ENCODE results near the gene CCL26.

CCL26 gene, protein sequence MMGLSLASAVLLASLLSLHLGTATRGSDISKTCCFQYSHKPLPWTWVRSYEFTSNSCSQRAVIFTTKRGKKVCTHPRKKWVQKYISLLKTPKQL

DNA sequence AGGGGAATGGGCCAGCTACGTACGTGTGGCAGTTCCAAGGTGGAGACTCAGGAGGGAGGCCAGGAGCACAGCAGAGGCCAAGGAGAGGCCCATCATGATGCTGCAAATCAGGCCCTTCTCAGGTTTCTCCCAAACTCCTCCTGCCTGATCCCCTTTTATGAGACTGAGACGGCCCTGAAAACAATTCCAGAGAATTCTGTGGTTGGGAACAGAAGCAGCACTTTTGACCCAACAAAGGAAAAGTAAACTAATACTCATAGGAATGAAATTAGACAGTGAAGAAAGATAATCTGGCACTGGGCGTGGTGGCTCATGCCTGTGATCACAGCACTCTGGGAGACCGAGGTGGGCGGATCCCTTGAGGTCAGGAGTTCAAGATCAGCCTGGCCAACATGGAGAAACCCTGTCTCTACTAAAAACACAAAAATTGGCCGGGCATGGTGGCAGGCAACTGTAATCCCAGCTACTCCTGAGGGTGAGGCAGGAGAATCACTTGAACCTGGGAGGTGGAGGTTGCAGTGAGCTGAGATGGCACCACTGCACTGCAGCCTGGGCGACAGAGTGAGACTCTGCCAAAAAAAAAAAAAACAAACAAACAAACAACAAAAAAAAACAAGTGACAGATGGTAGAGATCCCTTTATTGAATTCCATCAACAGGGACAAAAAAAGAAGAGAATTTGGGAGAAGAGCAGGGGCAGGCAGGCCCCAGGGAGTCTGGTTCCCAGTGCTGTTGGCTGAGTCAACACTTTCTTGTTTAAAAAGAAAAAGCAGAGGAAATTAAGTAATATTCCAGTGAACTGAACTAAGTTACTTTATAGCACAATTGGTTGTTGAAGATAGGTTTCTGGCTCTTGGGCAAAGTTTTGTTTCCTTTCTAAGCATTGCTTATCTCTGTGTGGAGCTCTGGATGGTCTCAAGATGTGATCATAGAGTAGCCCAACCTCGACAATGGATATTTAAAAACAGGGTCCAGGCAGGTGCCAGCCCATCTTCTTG, at the start of gene CCL26:
CCL26 (minus strand) TSS at position 131 of the 997 bp plus-strand sequence; CDS start at position 96, 35 bp downstream.
- DNase-seq (ENCODE audit: low spot score), result peak; percentile 66

DNA sequence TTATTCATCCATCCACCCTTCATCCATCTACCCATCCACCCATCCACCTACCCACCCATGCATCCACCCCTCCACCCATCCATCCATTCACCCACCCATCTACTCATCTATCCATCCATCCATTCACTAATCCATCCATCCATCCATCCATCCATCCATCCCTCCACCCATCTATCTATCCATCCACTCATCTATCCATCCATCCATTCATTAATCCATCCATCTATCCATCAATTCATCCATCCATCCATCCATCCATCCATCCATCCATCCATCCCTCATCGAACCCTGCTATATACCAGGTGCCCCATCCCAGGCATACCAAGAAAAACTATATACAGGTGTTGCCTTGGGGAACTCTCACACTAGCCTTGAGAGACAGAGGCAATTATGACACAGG, 48.7 kb upstream of the CCL26 start:
- no peak for DNase-seq (ENCODE audit: low spot score)

DNA sequence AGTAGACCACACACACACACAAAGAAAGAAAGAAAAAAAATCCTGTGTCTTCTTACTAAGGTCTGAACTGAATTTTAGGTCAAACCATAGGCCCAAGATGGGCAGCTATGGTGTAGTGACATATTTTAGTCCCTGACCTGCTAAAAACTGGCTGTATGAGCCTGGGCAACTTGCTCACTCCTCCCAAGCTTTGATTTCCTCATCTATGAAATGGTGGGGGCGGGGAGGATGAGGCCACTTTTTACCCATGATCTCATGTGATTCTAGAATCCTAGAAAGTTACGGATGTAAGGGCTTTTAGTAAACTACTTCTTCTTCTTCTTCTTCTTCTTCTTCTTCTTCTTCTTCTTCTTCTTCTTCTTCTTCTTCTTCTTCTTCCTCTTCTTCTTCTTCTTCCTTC, 47.7 kb upstream of the CCL26 start:
- no peak for DNase-seq (ENCODE audit: low spot score)

DNA sequence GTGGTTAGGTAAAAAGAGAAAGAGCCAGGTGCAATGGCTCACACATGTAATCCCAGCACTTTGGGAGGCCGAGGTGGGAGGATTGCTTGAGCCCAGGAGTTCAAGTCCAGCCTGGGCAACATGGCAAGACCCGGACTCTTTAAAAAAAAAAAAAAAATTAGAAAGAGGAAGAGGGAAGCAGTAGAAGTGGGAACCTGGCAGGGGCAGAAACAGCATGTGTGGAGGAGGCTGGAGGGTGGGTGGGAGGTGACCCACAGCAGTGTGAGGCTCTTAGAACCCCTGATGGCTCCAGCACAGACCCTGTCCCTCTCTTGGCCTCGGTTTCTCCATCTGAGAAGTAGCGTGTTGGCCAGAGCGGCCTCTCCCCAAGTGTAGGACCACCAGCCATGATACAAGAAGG, 46.5 kb upstream of the CCL26 start:
- DNase-seq (ENCODE audit: low spot score), result no peak

DNA sequence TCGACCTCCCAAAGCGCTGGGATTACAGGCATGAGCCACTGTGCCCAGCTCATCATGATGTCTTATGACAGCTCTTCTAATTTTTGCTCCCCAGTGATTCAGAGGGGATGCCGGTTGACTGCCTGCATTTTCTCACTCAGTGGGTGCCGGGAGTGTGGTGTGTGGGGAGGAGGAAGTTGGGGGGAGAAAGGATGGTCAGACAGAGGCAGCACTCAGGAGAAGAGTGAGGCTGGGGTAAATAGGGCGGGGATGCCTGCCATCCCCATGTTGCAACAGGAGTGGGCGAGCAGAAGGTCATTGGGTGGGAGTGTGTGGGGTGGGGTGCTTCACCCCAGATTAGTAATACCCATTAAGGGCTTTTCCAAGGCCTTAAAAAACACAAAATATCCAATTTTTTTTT, 45.1 kb upstream of the CCL26 start:
- no peak for DNase-seq (ENCODE audit: low spot score)

DNA sequence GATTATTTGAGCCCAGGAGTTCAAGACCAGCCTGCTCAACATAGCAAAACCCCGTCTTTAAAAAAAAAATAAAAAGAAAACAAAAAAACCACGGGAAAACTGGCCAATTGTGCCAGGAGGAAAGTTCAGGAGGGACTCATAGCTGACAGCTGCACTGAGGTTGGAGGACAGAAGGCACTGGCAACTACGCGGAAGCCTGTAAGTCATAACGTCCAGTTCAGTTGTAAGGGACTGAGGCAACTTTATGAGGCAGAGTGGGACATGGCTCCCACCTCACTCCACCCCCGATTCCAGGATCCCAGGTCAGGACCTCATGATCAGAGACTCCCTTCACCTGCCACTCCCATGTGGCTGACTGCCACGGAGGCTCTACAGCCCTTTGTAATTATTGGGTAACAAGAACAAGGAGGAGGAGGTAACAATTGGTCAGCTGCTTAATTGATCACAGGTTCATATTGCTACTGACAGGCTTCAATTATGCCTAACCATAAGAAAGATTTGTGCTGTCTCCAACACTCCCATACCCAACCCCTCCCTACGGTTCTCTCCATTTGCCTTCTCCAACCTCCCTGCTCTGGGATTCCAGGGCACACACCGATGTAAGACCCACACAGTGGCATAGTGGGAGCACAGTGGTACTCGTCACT, 43.5 kb upstream of the CCL26 start:
- no peak for DNase-seq (ENCODE audit: low spot score)

DNA sequence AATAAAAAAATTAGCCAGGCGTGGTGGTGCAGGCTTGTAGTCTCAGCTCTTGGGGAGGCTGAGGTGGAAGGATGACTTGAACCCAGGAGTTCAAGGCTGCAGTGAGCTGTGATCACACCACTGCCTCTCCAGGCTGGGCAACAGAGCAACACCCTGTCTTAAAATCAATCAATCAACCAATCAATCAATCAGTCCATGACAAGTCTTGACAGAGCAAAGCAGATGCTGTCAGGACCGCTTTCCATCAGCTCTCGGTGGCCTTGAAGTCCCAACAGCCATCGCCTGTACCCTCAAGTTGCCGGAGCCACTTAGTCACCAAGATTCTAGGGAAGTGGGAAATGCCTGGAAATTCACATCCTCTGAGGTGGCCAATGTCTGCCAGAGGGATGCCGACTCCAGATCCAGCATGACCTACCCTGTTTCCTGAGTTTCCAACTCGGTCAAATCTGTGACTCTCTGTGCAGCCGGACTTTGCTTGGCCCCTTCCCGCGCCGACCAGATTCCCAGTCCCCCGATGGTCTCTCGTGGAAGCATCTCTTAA, 42.5 kb upstream of the CCL26 start:
- DNase-seq (ENCODE audit: low spot score), result peak; percentile 84

DNA sequence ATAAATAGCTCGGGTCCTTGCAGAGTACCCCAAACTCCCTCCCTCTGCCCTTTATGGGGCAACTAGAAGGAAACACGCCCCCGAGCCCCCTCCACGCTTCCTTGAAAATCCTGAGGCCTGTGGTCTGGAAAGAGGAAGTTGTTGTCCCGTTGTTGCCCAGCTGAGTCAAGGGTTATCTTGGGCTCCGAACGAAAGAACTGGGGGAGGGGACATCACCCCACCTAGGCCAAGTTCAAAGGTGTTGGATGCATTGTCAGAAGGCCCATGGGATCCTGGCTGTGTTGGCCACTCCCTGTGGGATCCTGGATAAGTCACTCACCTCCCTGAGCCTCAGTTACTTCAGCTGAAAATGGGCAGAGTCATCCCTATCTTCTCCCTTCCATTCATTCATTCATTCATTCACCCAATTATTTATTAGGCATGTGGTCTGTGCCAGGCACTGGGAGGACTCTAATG, 41.8 kb upstream of the CCL26 start, which contains the start of gene CCL24:
CCL24 (minus strand) TSS at position 26 of the 456 bp plus-strand sequence. CDS start 91 bp downstream, outside the sequence.
- DNase-seq (ENCODE audit: low spot score), result no peak

DNA sequence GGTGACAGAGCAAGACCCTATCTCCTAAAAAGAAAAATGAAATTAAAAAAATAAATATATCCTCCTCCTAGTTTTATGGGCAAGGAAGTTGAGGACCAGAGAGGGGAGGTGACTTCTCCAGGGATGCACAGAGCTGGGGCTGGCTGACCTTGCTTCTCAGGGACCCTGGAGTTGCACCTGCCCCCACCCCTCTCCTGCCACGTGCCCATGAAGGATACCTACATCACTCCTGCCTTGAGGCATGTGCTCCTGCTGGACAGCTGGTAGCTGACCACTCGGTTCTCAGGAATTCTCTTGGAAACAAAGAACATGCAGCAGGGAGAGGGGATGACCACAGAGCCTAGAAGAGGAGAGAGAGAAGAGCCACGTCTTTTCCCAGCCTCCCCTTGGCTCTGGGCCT, 41.1 kb upstream of the CCL26 start:
- DNase-seq (ENCODE audit: low spot score), result peak; percentile 56

DNA sequence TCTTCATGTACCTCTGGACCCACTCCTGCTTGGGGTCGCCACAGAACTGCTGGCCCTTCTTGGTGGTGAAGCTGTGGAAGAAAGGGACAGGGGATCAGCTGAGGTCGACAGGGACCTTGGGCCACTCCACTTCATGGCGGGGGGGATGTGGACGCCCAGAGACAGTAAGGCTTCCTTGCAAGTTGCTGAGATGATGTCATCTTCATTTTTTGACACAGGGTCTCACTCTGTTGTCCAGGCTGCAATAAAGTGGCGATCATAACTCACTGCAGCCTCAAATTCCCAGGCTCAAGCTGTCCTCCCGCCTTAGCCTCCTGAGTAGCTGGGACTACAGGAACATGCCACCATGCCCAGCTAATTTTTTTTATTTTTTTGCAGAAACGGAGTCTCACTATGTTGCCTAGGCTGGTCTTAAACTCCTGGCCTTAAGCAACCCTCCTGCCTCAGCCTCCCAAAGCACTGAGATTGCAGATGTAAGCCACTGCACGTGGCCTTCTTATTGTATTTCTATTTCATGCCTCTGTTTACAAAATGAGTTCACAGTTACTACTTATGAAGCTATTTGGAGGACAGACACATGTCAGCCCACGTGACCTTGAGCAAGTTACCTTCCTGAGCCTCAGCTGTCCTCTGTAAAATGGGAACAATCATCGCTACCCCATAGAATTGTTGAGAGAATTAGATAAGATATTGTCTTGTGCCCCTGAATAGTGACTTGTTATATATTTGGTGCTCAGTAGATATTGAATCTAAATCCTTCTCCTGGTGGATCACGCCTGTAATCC, 40.1 kb upstream of the CCL26 start:
- no peak for DNase-seq (ENCODE audit: low spot score)

DNA sequence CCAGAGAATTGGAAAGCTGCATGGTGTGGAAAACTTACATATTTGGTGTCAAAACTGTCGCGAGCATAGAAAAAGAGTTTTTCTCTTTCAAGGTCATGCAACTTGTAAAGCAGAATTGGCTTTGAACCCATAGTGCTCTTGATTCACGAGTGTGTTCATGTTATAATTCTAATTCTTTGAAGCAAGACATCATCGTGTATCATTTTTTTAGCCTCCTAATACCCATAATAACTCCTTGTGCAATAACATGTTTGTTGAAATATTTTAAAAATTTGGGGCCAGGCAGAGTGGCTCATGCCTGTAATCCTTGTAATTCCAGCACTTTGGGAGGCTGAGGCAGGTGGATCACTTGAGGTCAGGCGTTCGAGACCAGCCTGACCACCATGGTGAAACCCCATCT, 37.4 kb upstream of the CCL26 start:
- DNase-seq (ENCODE audit: low spot score), result no peak

DNA sequence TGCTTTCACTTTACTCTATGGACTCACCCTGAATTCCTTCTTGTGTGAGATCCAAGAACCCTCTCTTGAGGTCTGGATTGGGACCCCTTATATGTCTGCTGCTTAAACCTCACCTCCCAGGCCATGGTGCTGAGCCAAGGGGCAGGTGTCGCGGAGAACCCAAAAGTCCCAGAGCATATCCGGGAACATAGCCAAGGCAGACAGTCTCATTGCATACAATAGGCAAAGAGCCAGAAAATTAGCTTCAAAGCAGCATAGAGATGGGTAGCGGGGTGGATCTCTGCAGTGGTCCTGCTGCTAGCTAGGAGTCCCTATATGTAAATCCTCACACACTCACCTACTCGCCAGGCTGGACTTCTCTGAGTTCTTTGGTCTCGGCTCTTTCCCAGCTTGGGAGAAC, 36.1 kb upstream of the CCL26 start:
- no peak for DNase-seq (ENCODE audit: low spot score)

DNA sequence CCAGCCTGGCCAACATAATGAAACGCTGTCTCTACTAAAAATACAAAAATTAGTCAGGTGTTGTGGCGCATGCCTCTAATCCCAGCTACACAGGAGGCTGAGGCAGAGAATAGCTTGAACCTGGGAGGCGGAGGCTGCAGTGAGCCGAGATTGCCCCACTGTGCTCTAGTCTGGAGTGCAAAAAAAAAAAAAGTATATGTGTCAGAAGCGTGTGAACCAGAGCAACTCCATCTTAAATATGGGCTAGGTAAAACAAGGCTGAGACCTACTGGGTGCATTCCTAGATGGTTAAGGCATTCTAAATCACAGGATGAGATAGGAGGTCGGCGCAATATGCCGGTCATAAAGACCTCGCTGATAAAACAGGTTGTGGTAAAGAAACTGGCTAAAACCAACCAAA, 35.4 kb upstream of the CCL26 start:
- DNase-seq (ENCODE audit: low spot score), result no peak

DNA sequence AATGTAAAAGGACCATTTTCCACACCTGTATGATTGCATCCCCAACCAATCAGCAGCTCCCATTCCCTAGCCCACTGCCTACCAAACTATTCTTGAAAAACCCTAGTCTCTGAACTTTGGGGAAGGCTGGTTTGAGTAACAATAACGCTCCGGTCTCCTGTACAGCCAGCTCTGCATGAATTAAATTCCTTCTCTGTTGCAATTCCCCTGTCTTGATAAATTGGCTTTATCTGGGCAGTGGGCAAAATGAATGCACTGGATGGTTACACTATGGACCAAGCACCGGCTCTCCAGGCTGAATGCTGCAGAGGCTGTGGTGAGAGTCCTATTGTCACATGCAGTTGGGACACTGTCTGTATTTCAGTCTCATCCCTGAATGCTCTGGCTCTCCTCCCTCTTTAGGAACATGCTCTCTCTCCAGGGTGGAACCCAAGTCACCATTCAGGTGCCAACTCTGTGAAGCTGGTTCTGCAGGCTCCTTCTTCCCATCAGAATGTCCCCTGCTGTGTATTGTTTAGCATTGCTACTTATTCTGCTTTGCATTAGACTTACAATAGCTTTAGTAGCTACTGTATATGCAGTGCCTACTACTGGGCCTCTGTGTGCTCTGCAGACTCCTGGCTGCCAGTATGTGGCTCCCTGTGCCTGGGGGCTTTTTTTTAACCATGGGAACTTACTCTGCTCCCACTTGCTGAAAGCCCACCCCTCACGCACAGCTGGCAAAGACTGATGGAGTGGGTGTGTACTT, 34.7 kb upstream of the CCL26 start:
- DNase-seq (ENCODE audit: low spot score), result no peak

DNA sequence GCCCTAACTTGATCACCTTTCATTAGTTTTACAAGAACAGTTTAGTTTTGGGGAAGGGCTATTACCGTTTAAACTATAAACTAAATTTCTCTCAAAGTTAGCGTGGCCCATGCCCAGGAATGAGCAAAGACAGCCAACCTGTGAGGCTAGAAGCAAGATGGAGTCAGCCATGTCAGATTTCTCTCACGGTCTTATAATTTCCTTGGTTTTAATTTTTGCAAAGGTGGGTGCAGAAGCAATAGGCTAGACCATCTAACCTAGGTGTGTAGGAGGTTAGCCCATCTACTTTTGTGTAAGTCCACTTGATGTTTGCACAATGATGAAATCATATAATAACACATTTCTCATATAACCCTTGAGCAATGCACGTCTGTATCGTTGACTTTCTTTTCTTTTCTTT, 32.7 kb upstream of the CCL26 start:
- no peak for DNase-seq (ENCODE audit: low spot score)

DNA sequence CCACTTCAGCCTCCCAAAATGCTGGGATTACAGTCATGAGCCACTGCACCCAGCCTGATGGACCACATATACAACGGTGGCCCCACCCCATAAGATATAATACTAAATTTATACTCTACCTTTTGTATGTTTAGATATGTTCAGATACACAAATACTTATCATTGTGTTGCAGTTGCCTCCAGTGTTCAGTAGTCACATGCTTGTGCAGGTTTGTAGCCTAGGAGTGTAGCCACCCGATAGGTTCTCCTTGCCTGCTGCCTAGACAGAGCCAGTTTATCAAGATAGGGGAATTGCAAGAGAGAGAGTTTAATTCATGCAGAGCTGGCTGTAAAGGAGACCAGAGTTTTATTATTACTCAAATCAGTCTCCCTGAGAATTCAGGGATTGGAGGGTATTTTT, 32.0 kb upstream of the CCL26 start:
- no peak for DNase-seq (ENCODE audit: low spot score)

DNA sequence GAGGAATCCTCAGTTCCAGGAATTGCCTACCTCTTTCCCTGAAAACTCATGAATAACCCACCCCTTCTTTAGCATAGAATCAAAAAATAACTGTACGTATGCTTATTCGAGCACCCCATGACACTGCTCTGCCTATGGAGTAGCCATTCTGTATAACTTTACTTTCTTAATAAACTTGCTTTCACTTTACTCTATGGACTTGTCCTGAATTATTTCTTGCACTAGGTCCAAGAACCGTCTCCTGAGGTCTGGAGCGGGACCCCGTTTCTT, 30.5 kb upstream of the CCL26 start:
- DNase-seq (ENCODE audit: low spot score), result no peak

DNA sequence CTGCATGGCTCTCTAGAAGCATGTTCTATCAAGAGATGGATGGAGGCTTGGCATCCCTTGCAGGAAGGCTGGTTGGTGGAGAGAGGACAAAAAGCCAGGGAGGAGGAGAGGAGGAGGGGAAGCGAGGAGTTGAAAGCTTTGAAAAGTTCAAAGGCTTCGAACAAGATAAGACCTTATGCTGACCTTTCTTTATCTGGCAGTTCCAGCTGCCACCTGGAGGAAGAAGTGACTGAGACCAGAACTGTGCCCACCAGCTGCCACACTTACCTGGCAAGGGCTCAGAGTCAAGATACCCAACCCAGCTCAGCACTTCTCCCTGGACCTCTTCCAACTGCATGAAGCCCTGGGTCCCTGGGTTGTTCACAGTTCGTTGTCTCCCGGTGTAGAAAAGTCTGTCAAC, 26.8 kb upstream of the CCL26 start:
- DNase-seq (ENCODE audit: low spot score), result no peak

DNA sequence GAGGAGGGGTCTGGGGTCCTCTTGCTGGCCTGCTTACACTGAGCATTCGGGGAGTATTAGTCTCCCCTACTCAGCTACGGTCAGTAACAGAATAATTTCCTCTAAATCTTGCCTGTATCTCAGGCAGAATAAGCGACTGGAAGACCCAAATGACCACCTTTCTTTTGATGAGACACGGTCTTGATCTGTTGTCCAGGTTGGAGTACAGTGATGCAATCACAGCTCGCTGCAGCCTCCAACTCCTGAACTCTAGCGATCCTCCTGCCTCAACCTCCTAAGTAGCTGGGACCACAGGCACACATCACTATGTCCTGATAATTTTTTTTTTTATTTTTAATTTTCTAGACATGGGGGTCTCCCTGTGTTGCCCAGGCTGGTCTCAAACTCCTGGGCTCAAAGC, 24.4 kb upstream of the CCL26 start:
- no peak for DNase-seq (ENCODE audit: low spot score)

DNA sequence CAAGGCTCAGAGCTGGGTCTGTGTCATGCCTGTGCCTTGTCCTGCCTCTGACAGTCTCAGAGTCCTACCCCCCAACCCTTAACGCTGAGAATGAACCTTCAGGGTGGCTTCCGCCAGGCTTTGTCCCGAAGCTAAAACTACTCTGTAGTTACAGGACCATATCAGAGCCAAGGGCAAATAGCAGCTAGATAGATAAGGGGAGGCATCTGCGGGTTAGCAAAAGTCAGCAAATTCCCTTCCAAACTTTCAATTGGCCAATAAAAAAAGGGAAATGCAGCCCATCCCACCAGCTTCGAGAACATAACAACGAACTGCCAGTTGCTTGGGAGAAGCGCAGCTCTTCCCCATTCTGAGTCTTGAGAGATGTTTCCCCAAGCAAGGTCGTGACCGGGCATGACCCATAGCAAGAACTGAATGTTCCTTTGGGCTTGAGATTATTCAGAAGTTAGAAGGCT, 23.8 kb upstream of the CCL26 start:
- DNase-seq (ENCODE audit: low spot score), result no peak

DNA sequence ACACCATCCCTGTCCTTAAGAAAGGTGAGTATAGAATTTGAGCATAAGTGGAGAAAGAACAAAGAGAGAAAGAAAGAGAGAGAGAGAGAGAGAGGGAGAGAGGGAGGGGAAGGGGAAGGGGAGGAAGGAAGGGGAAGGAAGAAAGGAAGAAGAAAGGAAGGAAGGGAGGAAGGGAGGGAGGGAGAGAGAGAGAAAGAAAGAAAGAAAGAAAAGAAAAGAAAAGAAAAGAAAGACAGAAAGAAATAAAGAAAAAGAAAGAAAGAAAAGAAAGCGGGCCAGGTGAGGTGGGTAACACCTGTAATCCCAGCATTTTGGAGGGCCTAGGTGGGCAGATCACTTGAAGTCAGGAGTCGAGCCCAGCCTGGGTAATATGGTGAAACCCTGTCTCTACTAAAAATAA, 21.7 kb upstream of the CCL26 start:
- no peak for DNase-seq (ENCODE audit: low spot score)
